Type B pancreatic cell (in vitro differentiated cells): ENCODE data around the gene SERPINA12. TPM values are rescaled to one million over a fixed set of nuclear protein-coding genes. Genes with fewer than 3 reads are reported as not detected.

Experiments
- DNase-seq: peaks from one replicate; pipeline ENCODE4 v3.0.0; 2021; ENCODE audit warnings: mixed read lengths; ENCODE audit not compliant: unreplicated experiment; ENCODE audit errors: extremely low spot score
- H3K27ac Mint-ChIP-seq: 2 replicates; pipeline ENCODE4 v1.8.0; 2021; ENCODE audit warnings: mild to moderate bottlenecking, mixed read lengths
- H3K27me3 Mint-ChIP-seq: 2 replicates; pipeline ENCODE4 v1.8.0; 2021; ENCODE audit warnings: mixed read lengths
- H3K36me3 Mint-ChIP-seq: 2 replicates; pipeline ENCODE4 v1.8.0; 2021; ENCODE audit warnings: mixed read lengths
- H3K4me1 Mint-ChIP-seq: one replicate; pipeline ENCODE4 v1.8.0; 2021; ENCODE audit warnings: mixed read lengths; ENCODE audit not compliant: unreplicated experiment
- H3K4me3 Mint-ChIP-seq: 2 replicates; pipeline ENCODE4 v1.8.0; 2021; ENCODE audit warnings: mild to moderate bottlenecking, mixed read lengths
- H3K9me3 Mint-ChIP-seq: 2 replicates; pipeline ENCODE4 v1.8.0; 2021; ENCODE audit warnings: mixed read lengths
- CTCF ChIP-seq: fragments of 200-600 bp; sonication (generic); conservative IDR thresholded peaks from 2 replicates; pipeline ENCODE4 v1.5.0; 2021; ENCODE audit warnings: antibody characterized with exemption, mild to moderate bottlenecking
- total RNA-seq: library from RNA; stranded (reverse); gene quantifications from 2 replicates; pipeline ENCODE4 v1.2.1, GENCODE V29; 2021; ENCODE audit warnings: low replicate concordance

The SERPINA12 gene
- total RNA-seq, 1 donor from 2014 or later = not detected

- no peak for TF ChIP-seq CTCF
- H3K4me1 Mint-ChIP-seq = peaks cover 4% of the 10 kb centered on the region
- H3K36me3 Mint-ChIP-seq = no peaks in the 10 kb centered on the region
- no peak overlapping the region for H3K4me3 Mint-ChIP-seq
- peak overlapping the region; percentile 16 for H3K27ac Mint-ChIP-seq
- DNase-seq = no peak
- peaks cover 19% of the 10 kb centered on the region for H3K27me3 Mint-ChIP-seq
- H3K9me3 Mint-ChIP-seq = no peaks in the 10 kb centered on the region
These were observed 30.9 kb upstream of the SERPINA12 start for GRCh38 chr14:94540031-94540794.

GRCh38 chr14:94539181-94539580 lies 29.9 kb upstream of the SERPINA12 start:
- H3K27ac Mint-ChIP-seq = no peak overlapping the region
- no peak for TF ChIP-seq CTCF
- DNase-seq = no peak
- no peaks in the 10 kb centered on the region for H3K9me3 Mint-ChIP-seq
- H3K4me3 Mint-ChIP-seq = no peak overlapping the region
- H3K4me1 Mint-ChIP-seq = peaks cover 4% of the 10 kb centered on the region
- peaks cover 19% of the 10 kb centered on the region for H3K27me3 Mint-ChIP-seq
- no peaks in the 10 kb centered on the region for H3K36me3 Mint-ChIP-seq

- no peak overlapping the region for H3K4me3 Mint-ChIP-seq
- TF ChIP-seq CTCF = no peak
- DNase-seq = no peak
- H3K27me3 Mint-ChIP-seq = peaks cover 22% of the 10 kb centered on the region
- H3K4me1 Mint-ChIP-seq = peaks cover 4% of the 10 kb centered on the region
- no peaks in the 10 kb centered on the region for H3K9me3 Mint-ChIP-seq
- no peaks in the 10 kb centered on the region for H3K36me3 Mint-ChIP-seq
- no peak overlapping the region for H3K27ac Mint-ChIP-seq
These were observed 28.9 kb upstream of the SERPINA12 start for GRCh38 chr14:94538070-94538740.

- TF ChIP-seq CTCF = peak; percentile 15
- peaks cover 22% of the 10 kb centered on the region for H3K27me3 Mint-ChIP-seq
- no peaks in the 10 kb centered on the region for H3K36me3 Mint-ChIP-seq
- no peak for DNase-seq
- no peaks in the 10 kb centered on the region for H3K9me3 Mint-ChIP-seq
- H3K27ac Mint-ChIP-seq = no peak overlapping the region
- peaks cover 4% of the 10 kb centered on the region for H3K4me1 Mint-ChIP-seq
- H3K4me3 Mint-ChIP-seq = no peak overlapping the region
These were observed 27.6 kb upstream of the SERPINA12 start for GRCh38 chr14:94536836-94537235.

- Mint-ChIP-seq H3K4me3 (no peak overlapping the region), H3K9me3 (no peaks in the 10 kb centered on the region), H3K27ac (no peak overlapping the region), H3K36me3 (no peaks in the 10 kb centered on the region), H3K27me3 (peaks cover 21% of the 10 kb centered on the region), H3K4me1 (no peaks in the 10 kb centered on the region)
- DNase-seq = no peak
- TF ChIP-seq CTCF = no peak
These were observed 26.2 kb upstream of the SERPINA12 start for GRCh38 chr14:94535506-94535905.
